Psoas muscle (tissue), 8 donors: ENCODE results near the gene RNF212. TPM values are rescaled to one million over a fixed set of nuclear protein-coding genes. Genes with fewer than 3 reads are reported as not detected.

ENCODE experiments used
- ATAC-seq, 4 donors: fragments of 200-7000 bp; cut with Tn5 transposase; one replicate each; pipeline ENCODE4 v1.9.1; 2020; ENCODE audit warnings: moderate library complexity in 3 of 4, mild to moderate bottlenecking in 2 of 4
- DNase-seq, 2 donors: peaks; one replicate each; pipeline ENCODE4 v3.0.0-alpha.2; 2020
- H3K27ac ChIP-seq: fragments of 200-600 bp; one replicate; pipeline ENCODE4 v1.8.0; 2022
- H3K27me3 ChIP-seq, 3 donors: fragments of 200-600 bp in 1 of 3; one replicate each; pipeline versions ENCODE4 v1.6.1 to v1.8.0; 2013 to 2022; ENCODE audit warnings: low read length in 2 of 3, mild to moderate bottlenecking in 2 of 3, moderate library complexity in 1 of 3; ENCODE audit not compliant: insufficient read depth in 3 of 3
- H3K36me3 ChIP-seq, 2 donors: fragments of 200-600 bp in 1 of 2; one replicate each; pipeline versions ENCODE4 v1.6.1 to v1.8.0; 2013 to 2022; ENCODE audit warnings: low read depth in 1 of 2, mild to moderate bottlenecking in 1 of 2, moderate library complexity in 1 of 2; ENCODE audit not compliant: insufficient read depth in 1 of 2
- H3K4me1 ChIP-seq: fragments of 200-600 bp; one replicate; pipeline ENCODE4 v1.8.0; 2022
- H3K4me3 ChIP-seq: fragments of 200-600 bp; one replicate; pipeline ENCODE4 v1.8.0; 2022; ENCODE audit warnings: mild to moderate bottlenecking
- H3K9me3 ChIP-seq: fragments of 200-600 bp; one replicate; pipeline ENCODE4 v1.8.0; 2022
- CTCF ChIP-seq: fragments of 200-600 bp; IDR thresholded peaks from one replicate; pipeline ENCODE4 v1.8.0; 2022; ENCODE audit warnings: antibody characterized with exemption
- WGBS, 3 donors: extraction: QIAGEN DNeasy Blood & Tissue Kit; methylation state at CpG; one replicate each; pipeline versions ENCODE4 v1.1.6 to v1.1.7; 2013; 5-methylcytosine and 5-hydroxymethylcytosine counted together
- intact Hi-C, 2 donors: fragments of 100-400 bp; cut with DNase I; formaldehyde crosslinking; loops; one replicate each; pipeline versions ENCODE4 v1.11.0 to v1.14.2; 2022
- polyA plus RNA-seq, 3 donors: library from polyadenylated mRNA; stranded (reverse); fragments of 200-250 nt; gene quantifications; one replicate each; pipeline ENCODE4 v1.2.3, GENCODE V29; 2013
- total RNA-seq, 4 donors: library from RNA; stranded (reverse); fragmentation: NEBNext Ultra II Directional in 2 of 4; extraction: Animal tissue kit (Norgen Biotek cat#: 25700) in 2 of 4; gene quantifications; one replicate each; pipeline versions ENCODE4 v1.2.1 to v1.2.4, GENCODE V29; 2021 to 2023
- donor health status: healthy with polysubstance abuse.
- donor health status: DM: no; HTN: no; CAD: no; lungs with moderate emphysema.
- donor health status: Bipolar disorder and iron deficiency.
- donor health status: healthy.
- donor health status: DM: yes; HTN: yes; CAD: no.
- donor health status: DM: no; HTN: no; CAD: no.
- donor health status: DM: no; HTN: no; CAD: no.
- donor health status: DM: yes; HTN: yes; CAD: no.

Gene RNF212
- total and polyA plus RNA-seq, 7 donors, result 0.03 to 1.5 (median 0.42) TPM

- Histone ChIP-seq H3K4me1 (no peaks in the 10 kb centered on the region), H3K27ac (no peak overlapping the region), H3K27me3 (peaks cover 0 to 7% (median 0%) of the 10 kb centered on the region in 3 donors), H3K4me3 (no peak overlapping the region), H3K36me3 (no peaks in the 10 kb centered on the region), H3K9me3 (no peaks in the 10 kb centered on the region)
- WGBS, 3 donors, result 97 to 98% (median 97%) methylated on average over 75 to 83 of the region's 83 CpGs
- TF ChIP-seq CTCF, result no peak
- intact Hi-C loops, result no loop called here
- ATAC-seq (no peak), DNase-seq (no peak)
These were observed 89.2 kb downstream of the RNF212 start for GRCh38 chr4:1023895-1024740.

DNA sequence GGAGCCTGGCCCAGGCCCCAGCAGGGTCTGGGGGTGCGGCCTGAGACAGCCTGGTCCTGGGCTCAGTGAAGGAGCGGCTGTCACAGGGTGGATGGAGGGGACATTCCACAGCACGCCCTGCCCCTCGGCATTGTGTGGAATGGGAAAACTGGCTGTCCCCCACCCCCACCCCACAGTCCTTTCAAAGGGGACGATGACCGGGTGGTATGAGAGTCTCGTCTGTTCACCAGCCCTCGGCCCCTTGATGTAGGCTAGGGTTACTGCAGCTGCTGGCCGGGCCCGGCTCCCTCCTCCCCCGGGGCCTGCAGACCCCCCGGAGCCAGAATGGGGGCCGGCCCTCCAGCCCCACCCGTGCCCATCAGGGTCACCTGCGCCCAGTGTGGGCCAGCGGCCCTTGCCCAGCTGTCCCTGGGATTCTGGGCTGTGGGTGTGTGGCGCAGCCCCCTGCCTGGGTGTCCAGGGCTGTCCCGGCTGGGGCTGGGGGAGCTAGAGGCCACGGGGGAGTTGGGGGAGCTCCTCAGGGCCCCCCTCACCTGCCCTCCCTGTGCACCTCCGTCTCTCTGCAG is 90.2 kb downstream of the RNF212 start:
- WGBS, 3 donors, result 82 to 92% (median 91%) methylated on average over 16 to 20 of the region's 20 CpGs
- intact Hi-C loops, result no loop called here
- H3K4me1 ChIP-seq, result no peaks in the 10 kb centered on the region

GRCh38 chr4:1022739-1023066 is 90.7 kb downstream of the RNF212 start:
- no peak overlapping the region for H3K27ac ChIP-seq
- no peaks in the 10 kb centered on the region for H3K9me3 ChIP-seq
- H3K36me3 ChIP-seq, result no peaks in the 10 kb centered on the region
- DNase-seq (no peak), ATAC-seq (no peak)
- H3K4me1 ChIP-seq, result no peaks in the 10 kb centered on the region
- no peak overlapping the region for H3K4me3 ChIP-seq
- 84 to 88% (median 86%) methylated on average over 19 of the region's 19 CpGs for WGBS, 3 donors
- no peaks in the 10 kb centered on the region for H3K27me3 ChIP-seq
- intact Hi-C loops, result no loop called here
- no peak for TF ChIP-seq CTCF

More for the DNA sequence above, 90.2 kb downstream of the RNF212 start:
- no peaks in the 10 kb centered on the region for H3K36me3 ChIP-seq
- ATAC-seq (no peak), DNase-seq (no peak)
- H3K4me3 ChIP-seq, result no peak overlapping the region
- H3K27me3 ChIP-seq, result no peaks in the 10 kb centered on the region
- H3K9me3 ChIP-seq, result no peaks in the 10 kb centered on the region
- no peak for TF ChIP-seq CTCF
- no peak overlapping the region for H3K27ac ChIP-seq

DNA sequence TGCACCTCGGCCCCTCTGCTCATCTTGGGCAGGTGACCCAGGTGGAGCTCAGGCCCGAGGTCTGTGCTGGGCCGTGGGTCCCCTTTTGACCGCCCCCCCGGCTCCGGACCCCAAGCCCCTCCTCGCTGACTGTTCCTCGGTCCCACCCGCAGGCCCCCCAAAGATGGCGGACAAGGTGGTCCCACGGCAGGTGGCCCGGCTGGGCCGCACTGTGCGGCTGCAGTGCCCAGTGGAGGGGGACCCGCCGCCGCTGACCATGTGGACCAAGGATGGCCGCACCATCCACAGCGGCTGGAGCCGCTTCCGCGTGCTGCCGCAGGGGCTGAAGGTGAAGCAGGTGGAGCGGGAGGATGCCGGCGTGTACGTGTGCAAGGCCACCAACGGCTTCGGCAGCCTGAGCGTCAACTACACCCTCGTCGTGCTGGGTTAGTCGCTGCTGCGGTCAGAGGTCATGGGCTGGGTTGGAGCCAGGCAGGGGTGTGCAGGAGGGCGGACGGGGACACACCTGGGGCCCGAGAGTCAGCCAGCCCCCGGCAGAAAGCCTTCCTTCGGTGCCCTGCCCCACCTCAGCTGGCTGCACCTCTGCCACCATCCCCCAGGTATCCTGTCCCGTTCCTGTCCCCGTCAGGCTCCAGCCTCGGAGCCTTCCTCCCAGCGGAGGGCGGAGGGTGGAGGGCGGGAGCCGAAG is 91.2 kb downstream of the RNF212 start:
- ATAC-seq (no peak), DNase-seq (no peak)
- H3K27ac ChIP-seq, result no peak overlapping the region
- H3K9me3 ChIP-seq, result no peaks in the 10 kb centered on the region
- 91 to 95% (median 95%) methylated on average over 41 to 46 of the region's 46 CpGs for WGBS, 3 donors
- no peaks in the 10 kb centered on the region for H3K27me3 ChIP-seq
- no peaks in the 10 kb centered on the region for H3K36me3 ChIP-seq
- no peak for TF ChIP-seq CTCF
- no peaks in the 10 kb centered on the region for H3K4me1 ChIP-seq
- intact Hi-C loops, result no loop called here
- no peak overlapping the region for H3K4me3 ChIP-seq

Other genes starting within 250 kb of the RNF212 start
- gene GAK, start 181.2 kb downstream of the RNF212 start, total RNA-seq, result 10 to 100 TPM; 20.9 to 46.7 (median 29.9) TPM
- gene GAK, start 181.2 kb downstream of the RNF212 start, polyA plus RNA-seq, result 10 to 100 TPM; 25.7 to 55.8 (median 38.7) TPM
- gene TMEM175, start 181.1 kb downstream of the RNF212 start, total RNA-seq, result 10 to 100 TPM; 11.7 to 15.3 (median 14.7) TPM
- 10 to 100 TPM in 2 of 3 donors, 1 to 10 TPM in 1; 8.7 to 23.9 (median 13.8) TPM for gene TMEM175, start 181.1 kb downstream of the RNF212 start, polyA plus RNA-seq
- 1 to 10 TPM; 2.8 to 3.9 (median 3.5) TPM for gene DGKQ, start 140.0 kb downstream of the RNF212 start, total RNA-seq
- gene DGKQ, start 140.0 kb downstream of the RNF212 start, polyA plus RNA-seq, result 1 to 10 TPM; 2.2 to 2.5 (median 2.4) TPM
- gene IDUA, start 126.5 kb downstream of the RNF212 start, total RNA-seq, result 1 to 10 TPM; 5.1 to 6.0 (median 5.7) TPM
- gene IDUA, start 126.5 kb downstream of the RNF212 start, polyA plus RNA-seq, result 1 to 10 TPM; 1.3 to 3.1 (median 1.9) TPM
- under 1 TPM in 1 of 4 donors, not detected in 3; 0.12 TPM for gene SLC26A1, start 120.2 kb downstream of the RNF212 start, total RNA-seq
- under 1 TPM; 0.06 to 0.36 (median 0.18) TPM for gene SLC26A1, start 120.2 kb downstream of the RNF212 start, polyA plus RNA-seq
- gene FGFRL1, start 101.9 kb downstream of the RNF212 start, total RNA-seq, result 10 to 100 TPM; 14.4 to 18.6 (median 16.9) TPM
- gene FGFRL1, start 101.9 kb downstream of the RNF212 start, polyA plus RNA-seq, result 10 to 100 TPM in 2 of 3 donors, 1 to 10 TPM in 1; 9.8 to 41.2 (median 12.8) TPM
- gene SPON2, start 59.0 kb upstream of the RNF212 start, total RNA-seq, result 10 to 100 TPM in 1 of 4 donors, 1 to 10 TPM in 3; 6.8 to 18.5 (median 8.0) TPM
- 1 to 10 TPM; 4.1 to 6.4 (median 6.2) TPM for gene SPON2, start 59.0 kb upstream of the RNF212 start, polyA plus RNA-seq
- gene CTBP1, start 135.6 kb upstream of the RNF212 start, total RNA-seq, result 100 to 1,000 TPM; 122 to 165 (median 142) TPM
- gene CTBP1, start 135.6 kb upstream of the RNF212 start, polyA plus RNA-seq, result 100 to 1,000 TPM; 109 to 156 (median 116) TPM
- gene MAEA, start 176.3 kb upstream of the RNF212 start, total RNA-seq, result 10 to 100 TPM; 26.7 to 39.6 (median 33.2) TPM
- gene MAEA, start 176.3 kb upstream of the RNF212 start, polyA plus RNA-seq, result 10 to 100 TPM; 30.3 to 41.6 (median 38.9) TPM
- gene UVSSA, start 233.6 kb upstream of the RNF212 start, total RNA-seq, result 1 to 10 TPM; 6.3 to 9.4 (median 8.3) TPM
- 1 to 10 TPM; 1.9 to 9.3 (median 3.6) TPM for gene UVSSA, start 233.6 kb upstream of the RNF212 start, polyA plus RNA-seq